Measurements from ENCODE around the gene GRK3. TPM values are rescaled to one million over a fixed set of nuclear protein-coding genes. Genes with fewer than 3 reads are reported as not detected.

Gene GRK3
- total and polyA plus RNA-seq, 2 of the 4 experiments (the other 2 are of a cell fraction), result 0.58 to 1.6 TPM

DNA sequence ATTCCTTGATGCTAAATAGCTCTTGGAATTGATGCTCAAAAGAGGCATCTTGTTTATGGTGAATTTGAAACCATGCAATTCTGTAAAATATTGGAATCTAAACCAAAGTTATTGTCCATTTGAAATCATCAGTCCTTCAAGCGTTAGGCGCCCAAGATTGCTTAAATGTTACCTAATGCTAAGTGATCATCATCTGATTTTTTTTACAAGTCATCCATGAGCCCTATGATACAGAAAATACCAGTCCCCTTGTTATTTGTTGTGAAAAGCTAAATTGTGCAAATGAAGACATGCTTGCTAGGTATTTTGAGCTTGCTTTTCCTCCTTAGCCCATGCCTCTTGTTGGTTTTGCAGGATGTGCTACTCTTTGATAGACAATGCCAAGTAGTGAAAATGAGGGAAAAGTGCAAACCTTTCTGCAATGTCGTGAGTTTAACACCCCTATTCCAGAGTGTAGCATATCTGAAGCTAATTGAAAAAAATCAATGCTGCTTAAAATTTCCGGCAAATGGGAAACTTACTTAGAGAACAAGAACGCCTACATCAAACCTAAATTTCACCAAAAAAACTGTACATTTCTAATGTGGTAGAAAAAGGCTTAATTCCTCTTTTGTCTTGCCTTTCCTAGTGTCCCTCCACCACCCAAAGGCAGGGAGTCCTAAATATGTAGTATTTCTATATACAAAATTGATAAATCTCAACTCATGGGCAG is 1.9 kb downstream of the GRK3 start:
- no peak overlapping the region for H2BK120ac ChIP-seq (ENCODE audit: low read depth, low read length)
- H3K36me3 ChIP-seq (ENCODE audit: control insufficient read depth, insufficient read depth, low read length), result no peaks in the 10 kb centered on the region
- no peak overlapping the region for H3K23ac ChIP-seq (ENCODE audit: low read depth, low read length)
- ATAC-seq (ENCODE audit: low read depth) (no peak), DNase-seq (no peak)
- H3K9me1 ChIP-seq (ENCODE audit: insufficient read depth, low read length), result no peaks in the 10 kb centered on the region
- no peak for TF ChIP-seq MXI1 (IDR thresholded peaks at IDR 0.05; ENCODE audit: borderline replicate concordance, low read depth, low read length)
- TF ChIP-seq ELK1 (IDR thresholded peaks at IDR 0.05; ENCODE audit: borderline replicate concordance, low read depth, low read length), result no peak
- TF ChIP-seq CTCF (conservative IDR thresholded peaks at IDR 0.05; ENCODE audit: low read depth, low read length), result no peak
- TF ChIP-seq CHD1 (IDR thresholded peaks at IDR 0.05; ENCODE audit: low read depth, low read length), result no peak
- no peak for TF ChIP-seq NFE2L2 (IDR thresholded peaks at IDR 0.05; ENCODE audit: low read depth, low read length)
- no peak for TF ChIP-seq MAFK (IDR thresholded peaks at IDR 0.05; ENCODE audit: low read depth, low read length)
- no peak for TF ChIP-seq RCOR1 (IDR thresholded peaks at IDR 0.05; ENCODE audit: insufficient replicate concordance, low read length)
- no peak for TF ChIP-seq USF2 (IDR thresholded peaks at IDR 0.05; ENCODE audit: low read depth, low read length)
- no peak for TF ChIP-seq POLR2A (IDR thresholded peaks at IDR 0.05; ENCODE audit: low read depth, low read length)
- TF ChIP-seq RFX5 (IDR thresholded peaks at IDR 0.05; ENCODE audit: low read depth, low read length), result no peak
- TF ChIP-seq BHLHE40 (IDR thresholded peaks at IDR 0.05; ENCODE audit: low read depth, low read length), result no peak
- TF ChIP-seq FOS (IDR thresholded peaks at IDR 0.05; ENCODE audit: low read depth, low read length), result no peak
- TF ChIP-seq SMC3 (IDR thresholded peaks at IDR 0.05; ENCODE audit: low read depth, low read length), result no peak
- TF ChIP-seq RAD21 (IDR thresholded peaks at IDR 0.05; ENCODE audit: low read length), result no peak
- TF ChIP-seq CEBPB (IDR thresholded peaks at IDR 0.05; ENCODE audit: low read depth, low read length), result no peak
- no peak for TF ChIP-seq MAZ (IDR thresholded peaks at IDR 0.05; ENCODE audit: borderline replicate concordance, low read depth, low read length)
- H2BK15ac ChIP-seq (ENCODE audit: low read depth, low read length), result no peak overlapping the region
- no peak overlapping the region for H4K91ac ChIP-seq (ENCODE audit: insufficient read depth, low read depth, low read length)
- dilution Hi-C loops (cut with HindIII; ENCODE audit: low sequenced_read_pairs, unreplicated experiment) (no loop called here), intact Hi-C loops (cut with micrococcal nuclease) (no loop called here), in situ Hi-C loops (cut with MboI; ENCODE audit: low sequenced_read_pairs) (no loop called here)
- H3K4me2 ChIP-seq (ENCODE audit: low read depth, low read length), result no peak overlapping the region
- no peak overlapping the region for H3K18ac ChIP-seq (ENCODE audit: low read depth, low read length)
- H3K79me1 ChIP-seq (ENCODE audit: low read depth in 1 of 2, low read length in 2 of 2), result no peaks in the 10 kb centered on the region
- no peak overlapping the region for H2AK5ac ChIP-seq (ENCODE audit: low read depth, low read length)
- POLR2A ChIA-PET (ENCODE audit: unreplicated experiment), result no interaction called here
- H3K4ac ChIP-seq (ENCODE audit: low read depth, low read length), result no peak overlapping the region
- no peak overlapping the region for H3K56ac ChIP-seq (ENCODE audit: extremely low read depth, insufficient read depth, low read length)
- no CpG with 5 or more reads among the region's 5 CpGs for WGBS, 2 experiments (ENCODE audit: extremely low coverage in 2 of 2, insufficient read length in 1 of 2)
- H3K9me3 ChIP-seq (ENCODE audit: control insufficient read depth, insufficient read depth, low read length), result no peaks in the 10 kb centered on the region
- no peak overlapping the region for H3K9ac ChIP-seq (ENCODE audit: low read depth, low read length)
- no peak overlapping the region for H3K27ac ChIP-seq (ENCODE audit: insufficient read depth, low read length)
- CTCF ChIA-PET, result no interaction called here
- H3K14ac ChIP-seq (replicated peaks; ENCODE audit: low read depth, low read length), result no peak overlapping the region
- H2BK20ac ChIP-seq (ENCODE audit: low read depth, low read length), result no peak overlapping the region
- no peaks in the 10 kb centered on the region for H4K20me1 ChIP-seq (ENCODE audit: insufficient read depth, low read length)
- peaks cover 22% of the 10 kb centered on the region for H3K27me3 ChIP-seq (ENCODE audit: control insufficient read depth, insufficient read depth, low read length)
- no peak overlapping the region for H4K8ac ChIP-seq (ENCODE audit: low read depth in 2 of 2, low read length in 2 of 2)
- no peak overlapping the region for H2AFZ ChIP-seq (replicated peaks; ENCODE audit: low read length, poor library complexity)
- H3K4me1 ChIP-seq (ENCODE audit: control insufficient read depth, insufficient read depth, low read length), result no peaks in the 10 kb centered on the region
- BruUV-seq (replicated peaks), result no TSS peak
- H4K5ac ChIP-seq (ENCODE audit: low read depth, low read length), result no peak overlapping the region
- no peak overlapping the region for H3K4me3 ChIP-seq (ENCODE audit: insufficient read depth, low read depth, low read length)
- no peak overlapping the region for H2AK9ac ChIP-seq (replicated peaks; ENCODE audit: low read depth, low read length, poor library complexity)
- no peak overlapping the region for H2BK5ac ChIP-seq (ENCODE audit: low read depth, low read length, poor library complexity, severe bottlenecking)

Measured in IMR-90 (cell line).